ENCODE data around the gene ANKRD9. TPM values are rescaled to one million over a fixed set of nuclear protein-coding genes. Genes with fewer than 3 reads are reported as not detected.
A peak's percentile ranks its signal among the peaks of the same experiment; 100 is the strongest.

The ANKRD9 gene
- total and polyA plus RNA-seq, 9 of the 15 experiments (the other 6 are each of a cell fraction or from before 2014, with no cell fraction given), result 0.04 to 32.9 (median 5.3) TPM

- TF ChIP-seq ZBTB43 (CRISPR knock-in tag; IDR thresholded peaks at IDR 0.05), result no peak
- TF ChIP-seq CLOCK (CRISPR knock-in tag; IDR thresholded peaks at IDR 0.05; ENCODE audit: borderline replicate concordance), result no peak
- TF ChIP-seq ZNF561 (CRISPR knock-in tag; conservative IDR thresholded peaks at IDR 0.05), result no peak
- no peak for TF ChIP-seq UBTF (IDR thresholded peaks at IDR 0.05; ENCODE audit: borderline replicate concordance in 1 of 2, low read depth in 2 of 2, low read length in 2 of 2)
- no peak for TF ChIP-seq BHLHE40 (IDR thresholded peaks at IDR 0.05; ENCODE audit: low read length)
- TF ChIP-seq ELF2 (CRISPR knock-in tag; IDR thresholded peaks at IDR 0.05), result no peak
- 0 out of 2 replicates have a peak, but pooled peaks have one; percentile 9 for TF ChIP-seq TFAP4 (CRISPR knock-in tag; IDR thresholded peaks at IDR 0.05; ENCODE audit: borderline replicate concordance)
- peak; percentile 41; the same call in 1 of the 2 replicates for TF ChIP-seq MAX (CRISPR knock-in tag; IDR thresholded peaks at IDR 0.05)
Measured at GRCh38 chr14:102540315-102541028, 30.9 kb upstream of the ANKRD9 start (continued).
